Testis (tissue), 2 donors: Measurements from ENCODE around the gene TBL1X.

ENCODE experiments used
- POLR2A ChIP-seq: fragments of 450-650 bp; IDR thresholded peaks from one replicate; pipeline ENCODE4 v1.6.1; 2017; ENCODE audit warnings: antibody characterized with exemption, mild to moderate bottlenecking, moderate library complexity
- TF ChIP-seq, protein P1 (sequence below), 3 experiments: fragments of 450-650 bp in 2 of 3; fragments of 200-600 bp in 1 of 3; sonication (generic) in 1 of 3; IDR thresholded peaks; one replicate each; pipeline ENCODE4 v1.5.1; 2016 to 2019; ENCODE audit warnings: antibody characterized with exemption in 3 of 3, mild to moderate bottlenecking in 2 of 3, moderate library complexity in 1 of 3

DNA sequence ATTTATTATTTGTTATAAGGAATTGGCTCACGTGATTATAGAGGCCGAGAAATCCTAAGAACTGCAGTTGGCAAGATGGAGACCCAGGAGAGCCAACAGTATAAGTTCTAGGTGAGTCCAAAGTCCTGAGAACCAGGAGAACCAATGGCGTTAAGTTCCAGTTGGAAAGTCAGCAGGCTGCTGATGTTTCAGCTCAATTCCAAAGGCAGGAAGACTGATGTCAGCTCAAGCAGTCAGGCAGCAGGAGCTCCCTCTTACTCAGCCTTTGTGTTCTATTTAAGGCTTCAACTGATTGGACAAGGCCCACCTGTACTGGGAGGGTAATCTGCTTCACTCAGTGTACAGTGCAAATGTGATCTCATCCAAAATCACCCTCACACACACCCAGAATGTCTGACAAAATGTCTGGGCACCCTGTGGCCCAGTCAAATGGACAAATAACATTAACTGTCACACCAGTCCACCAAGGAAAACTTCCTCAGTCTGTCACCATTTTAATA, 30.8 kb upstream of the TBL1X start:
- TF ChIP-seq POLR2A: no peak
- TF ChIP-seq, protein P1, sequence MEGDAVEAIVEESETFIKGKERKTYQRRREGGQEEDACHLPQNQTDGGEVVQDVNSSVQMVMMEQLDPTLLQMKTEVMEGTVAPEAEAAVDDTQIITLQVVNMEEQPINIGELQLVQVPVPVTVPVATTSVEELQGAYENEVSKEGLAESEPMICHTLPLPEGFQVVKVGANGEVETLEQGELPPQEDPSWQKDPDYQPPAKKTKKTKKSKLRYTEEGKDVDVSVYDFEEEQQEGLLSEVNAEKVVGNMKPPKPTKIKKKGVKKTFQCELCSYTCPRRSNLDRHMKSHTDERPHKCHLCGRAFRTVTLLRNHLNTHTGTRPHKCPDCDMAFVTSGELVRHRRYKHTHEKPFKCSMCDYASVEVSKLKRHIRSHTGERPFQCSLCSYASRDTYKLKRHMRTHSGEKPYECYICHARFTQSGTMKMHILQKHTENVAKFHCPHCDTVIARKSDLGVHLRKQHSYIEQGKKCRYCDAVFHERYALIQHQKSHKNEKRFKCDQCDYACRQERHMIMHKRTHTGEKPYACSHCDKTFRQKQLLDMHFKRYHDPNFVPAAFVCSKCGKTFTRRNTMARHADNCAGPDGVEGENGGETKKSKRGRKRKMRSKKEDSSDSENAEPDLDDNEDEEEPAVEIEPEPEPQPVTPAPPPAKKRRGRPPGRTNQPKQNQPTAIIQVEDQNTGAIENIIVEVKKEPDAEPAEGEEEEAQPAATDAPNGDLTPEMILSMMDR (IDR thresholded peaks at IDR 0.05): no peak
